GM19099 (cell line): Measurements from ENCODE around the gene MAPK8IP1.
A peak's percentile ranks its signal among the peaks of the same experiment; 100 is the strongest.

Experiments used
- POLR2A ChIP-seq: IDR thresholded peaks from 3 replicates; pipeline ENCODE4 v1.6.1; 2011; ENCODE audit warnings: low read depth; ENCODE audit not compliant: insufficient read length; ENCODE audit errors: extremely low read depth

Gene MAPK8IP1

GRCh38 chr11:45885274-45885920 lies at the start of gene MAPK8IP1:
Gene MAPK8IP1, plus strand, starts transcription at chr11:45885651. Its CDS starts 170 bp downstream, at chr11:45885821.
- TF ChIP-seq POLR2A: no peak

- no peak for TF ChIP-seq POLR2A
Measured at GRCh38 chr11:45839204-45839603, 46.2 kb upstream of the MAPK8IP1 start.

GRCh38 chr11:45843158-45843924 lies 42.1 kb upstream of the MAPK8IP1 start:
- no peak for TF ChIP-seq POLR2A

- no peak for TF ChIP-seq POLR2A
Measured at GRCh38 chr11:45844822-45845578, 40.5 kb upstream of the MAPK8IP1 start.

- no peak for TF ChIP-seq POLR2A
Measured at GRCh38 chr11:45846174-45846675, 39.2 kb upstream of the MAPK8IP1 start.

GRCh38 chr11:45846974-45847910 lies 38.2 kb upstream of the MAPK8IP1 start, which contains the start of gene CRY2:
Gene CRY2, plus strand, starts transcription at chr11:45847475. Its CDS starts 16 bp downstream, at chr11:45847491.
- peak; percentile 94 for TF ChIP-seq POLR2A

GRCh38 chr11:45847911-45848316 lies 37.5 kb upstream of the MAPK8IP1 start:
- TF ChIP-seq POLR2A: no peak

GRCh38 chr11:45848654-45849081 lies 36.8 kb upstream of the MAPK8IP1 start:
- TF ChIP-seq POLR2A: no peak

- TF ChIP-seq POLR2A: no peak
Measured at GRCh38 chr11:45850446-45850845, 35.0 kb upstream of the MAPK8IP1 start.

- TF ChIP-seq POLR2A: no peak
Measured at GRCh38 chr11:45851228-45851627, 34.2 kb upstream of the MAPK8IP1 start.

- TF ChIP-seq POLR2A: no peak
Measured at GRCh38 chr11:45852018-45852711, 33.3 kb upstream of the MAPK8IP1 start.

GRCh38 chr11:45852712-45853101 lies 32.7 kb upstream of the MAPK8IP1 start:
- TF ChIP-seq POLR2A: no peak

GRCh38 chr11:45853332-45854219 lies 31.9 kb upstream of the MAPK8IP1 start:
- TF ChIP-seq POLR2A: no peak
